Measurements from ENCODE around the gene IDH2.

IDH2 gene

GRCh38 chr15:90036806-90037510, 65.3 kb downstream of the IDH2 start:
- Histone ChIP-seq H3K4me3 (ENCODE audit: insufficient read depth, low read depth, low read length) (no peak overlapping the region), H3K4me1 (ENCODE audit: control insufficient read depth, insufficient read depth, low read length) (peaks cover 65% of the 10 kb centered on the region), H3K27ac (ENCODE audit: insufficient read depth, low read depth, low read length, poor library complexity, severe bottlenecking) (peak overlapping the region; percentile 82), H3K36me3 (ENCODE audit: control insufficient read depth, insufficient read depth, low read length) (no peaks in the 10 kb centered on the region), H3K9me3 (ENCODE audit: control insufficient read depth, low read length) (no peaks in the 10 kb centered on the region), H3K27me3 (ENCODE audit: control insufficient read depth, insufficient read depth, low read length, poor library complexity, severe bottlenecking) (no peaks in the 10 kb centered on the region)
- 78 to 85% methylated on average over 11 of the region's 11 CpGs for WGBS, 2 experiments

- WGBS, 2 experiments = 24 to 37% methylated on average over 9 of the region's 9 CpGs
- H3K4me1 ChIP-seq (ENCODE audit: control insufficient read depth, insufficient read depth, low read length) = peaks cover 62% of the 10 kb centered on the region
Observed at GRCh38 chr15:90036343-90036742, 65.9 kb downstream of the IDH2 start.

GRCh38 chr15:90035840-90036230, 66.4 kb downstream of the IDH2 start:
- no peak overlapping the region for H3K4me3 ChIP-seq (ENCODE audit: insufficient read depth, low read depth, low read length)
- H3K9me3 ChIP-seq (ENCODE audit: control insufficient read depth, low read length) = no peaks in the 10 kb centered on the region
- no peaks in the 10 kb centered on the region for H3K27me3 ChIP-seq (ENCODE audit: control insufficient read depth, insufficient read depth, low read length, poor library complexity, severe bottlenecking)
- H3K4me1 ChIP-seq (ENCODE audit: control insufficient read depth, insufficient read depth, low read length) = peaks cover 60% of the 10 kb centered on the region
- peak overlapping the region; percentile 82 for H3K27ac ChIP-seq (ENCODE audit: insufficient read depth, low read depth, low read length, poor library complexity, severe bottlenecking)
- H3K36me3 ChIP-seq (ENCODE audit: control insufficient read depth, insufficient read depth, low read length) = no peaks in the 10 kb centered on the region
- WGBS, 2 experiments = 54 to 64% methylated on average over 9 to 10 of the region's 10 CpGs

More at GRCh38 chr15:90036343-90036742, 65.9 kb downstream of the IDH2 start:
- Histone ChIP-seq H3K9me3 (ENCODE audit: control insufficient read depth, low read length) (no peaks in the 10 kb centered on the region), H3K27ac (ENCODE audit: insufficient read depth, low read depth, low read length, poor library complexity, severe bottlenecking) (peak overlapping the region; percentile 82), H3K4me3 (ENCODE audit: insufficient read depth, low read depth, low read length) (no peak overlapping the region), H3K36me3 (ENCODE audit: control insufficient read depth, insufficient read depth, low read length) (no peaks in the 10 kb centered on the region), H3K27me3 (ENCODE audit: control insufficient read depth, insufficient read depth, low read length, poor library complexity, severe bottlenecking) (no peaks in the 10 kb centered on the region)

- no peaks in the 10 kb centered on the region for H3K27me3 ChIP-seq (ENCODE audit: control insufficient read depth, insufficient read depth, low read length, poor library complexity, severe bottlenecking)
- no peak overlapping the region for H3K4me3 ChIP-seq (ENCODE audit: insufficient read depth, low read depth, low read length)
- H3K4me1 ChIP-seq (ENCODE audit: control insufficient read depth, insufficient read depth, low read length) = peaks cover 54% of the 10 kb centered on the region
- H3K9me3 ChIP-seq (ENCODE audit: control insufficient read depth, low read length) = no peaks in the 10 kb centered on the region
- H3K27ac ChIP-seq (ENCODE audit: insufficient read depth, low read depth, low read length, poor library complexity, severe bottlenecking) = peak overlapping the region; percentile 82
- H3K36me3 ChIP-seq (ENCODE audit: control insufficient read depth, insufficient read depth, low read length) = no peaks in the 10 kb centered on the region
- WGBS, 2 experiments = 88 to 89% methylated on average over 19 of the region's 19 CpGs
Observed at GRCh38 chr15:90035095-90035839, 67.0 kb downstream of the IDH2 start.

- no peak overlapping the region for H3K27ac ChIP-seq (ENCODE audit: insufficient read depth, low read depth, low read length, poor library complexity, severe bottlenecking)
- H3K36me3 ChIP-seq (ENCODE audit: control insufficient read depth, insufficient read depth, low read length) = no peaks in the 10 kb centered on the region
- H3K27me3 ChIP-seq (ENCODE audit: control insufficient read depth, insufficient read depth, low read length, poor library complexity, severe bottlenecking) = no peaks in the 10 kb centered on the region
- no peak overlapping the region for H3K4me3 ChIP-seq (ENCODE audit: insufficient read depth, low read depth, low read length)
- no peaks in the 10 kb centered on the region for H3K9me3 ChIP-seq (ENCODE audit: control insufficient read depth, low read length)
- WGBS, 2 experiments = 76 to 77% methylated on average over 6 of the region's 6 CpGs
- H3K4me1 ChIP-seq (ENCODE audit: control insufficient read depth, insufficient read depth, low read length) = peaks cover 50% of the 10 kb centered on the region
Observed at GRCh38 chr15:90033448-90033847, 68.8 kb downstream of the IDH2 start.
